IPS-NIHi11 (cell line): ENCODE measurements around the gene RNF20.
A peak's percentile ranks its signal among the peaks of the same experiment; 100 is the strongest.
"Not testable (repeated sequence)": the region's sequence is repeated elsewhere in the genome, so short reads cannot be mapped to it uniquely, and the experiment has no call there.

Experiments used
- DNase-seq: peaks from one replicate; pipeline ENCODE4 v3.0.0; 2012; ENCODE audit warnings: mixed read lengths, low spot score

RNF20 gene, protein sequence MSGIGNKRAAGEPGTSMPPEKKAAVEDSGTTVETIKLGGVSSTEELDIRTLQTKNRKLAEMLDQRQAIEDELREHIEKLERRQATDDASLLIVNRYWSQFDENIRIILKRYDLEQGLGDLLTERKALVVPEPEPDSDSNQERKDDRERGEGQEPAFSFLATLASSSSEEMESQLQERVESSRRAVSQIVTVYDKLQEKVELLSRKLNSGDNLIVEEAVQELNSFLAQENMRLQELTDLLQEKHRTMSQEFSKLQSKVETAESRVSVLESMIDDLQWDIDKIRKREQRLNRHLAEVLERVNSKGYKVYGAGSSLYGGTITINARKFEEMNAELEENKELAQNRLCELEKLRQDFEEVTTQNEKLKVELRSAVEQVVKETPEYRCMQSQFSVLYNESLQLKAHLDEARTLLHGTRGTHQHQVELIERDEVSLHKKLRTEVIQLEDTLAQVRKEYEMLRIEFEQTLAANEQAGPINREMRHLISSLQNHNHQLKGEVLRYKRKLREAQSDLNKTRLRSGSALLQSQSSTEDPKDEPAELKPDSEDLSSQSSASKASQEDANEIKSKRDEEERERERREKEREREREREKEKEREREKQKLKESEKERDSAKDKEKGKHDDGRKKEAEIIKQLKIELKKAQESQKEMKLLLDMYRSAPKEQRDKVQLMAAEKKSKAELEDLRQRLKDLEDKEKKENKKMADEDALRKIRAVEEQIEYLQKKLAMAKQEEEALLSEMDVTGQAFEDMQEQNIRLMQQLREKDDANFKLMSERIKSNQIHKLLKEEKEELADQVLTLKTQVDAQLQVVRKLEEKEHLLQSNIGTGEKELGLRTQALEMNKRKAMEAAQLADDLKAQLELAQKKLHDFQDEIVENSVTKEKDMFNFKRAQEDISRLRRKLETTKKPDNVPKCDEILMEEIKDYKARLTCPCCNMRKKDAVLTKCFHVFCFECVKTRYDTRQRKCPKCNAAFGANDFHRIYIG

DNA sequence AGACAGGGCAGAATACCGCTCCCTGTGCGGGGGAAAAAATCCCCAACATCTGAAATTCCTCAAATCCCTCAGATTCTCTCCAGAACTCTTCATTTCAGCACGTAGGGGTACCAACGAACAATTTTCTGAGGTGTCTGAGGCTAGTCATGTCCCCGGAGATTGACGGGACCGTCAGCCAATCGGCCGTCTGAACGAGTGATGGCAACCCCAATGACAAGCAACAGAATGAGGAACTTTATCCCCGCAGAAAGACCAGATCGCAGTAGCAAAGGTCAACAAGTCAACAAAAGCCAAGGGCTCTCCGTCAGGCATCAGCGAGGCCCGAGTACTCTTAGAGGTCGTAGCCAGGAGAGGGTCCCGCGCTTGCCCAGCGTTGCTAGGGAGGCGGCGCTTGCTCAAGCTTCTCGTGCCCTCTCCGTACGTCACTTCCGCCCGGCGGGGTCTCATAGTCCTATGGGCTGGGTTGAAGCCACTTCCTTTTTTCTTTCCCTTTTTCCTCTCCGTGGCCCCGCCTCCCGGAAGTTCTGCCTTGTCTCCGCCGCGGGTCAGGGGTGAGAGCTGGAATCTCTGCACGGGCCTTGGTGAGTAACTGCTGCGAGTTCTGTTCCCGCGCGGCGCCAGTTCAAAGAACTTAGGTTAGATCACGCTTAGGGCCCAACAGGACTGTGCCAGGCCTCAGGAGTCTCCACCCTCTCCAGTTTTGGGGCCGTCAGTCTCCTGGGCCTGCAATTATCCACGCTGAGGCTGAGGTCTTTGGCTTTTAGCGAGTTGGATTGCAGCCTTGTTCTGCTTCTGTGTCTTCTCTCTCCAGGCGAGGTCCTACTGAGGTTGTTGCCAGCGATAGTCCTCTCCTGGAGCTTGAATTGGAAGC, at the start of gene RNF20:
Gene RNF20, plus strand, starts transcription at position 520 of the 871 bp plus-strand sequence. CDS start 1,571 bp downstream, outside the sequence.
- DNase-seq, result peak; percentile 97

- DNase-seq, result no peak
Measured at GRCh38 chr9:101484046-101484445, 49.6 kb upstream of the RNF20 start.

- DNase-seq, result peak; percentile 59
Measured at GRCh38 chr9:101485924-101486692, 47.5 kb upstream of the RNF20 start.

- peak; percentile 83 for DNase-seq
Measured at GRCh38 chr9:101486693-101487442, 46.8 kb upstream of the RNF20 start.

DNA sequence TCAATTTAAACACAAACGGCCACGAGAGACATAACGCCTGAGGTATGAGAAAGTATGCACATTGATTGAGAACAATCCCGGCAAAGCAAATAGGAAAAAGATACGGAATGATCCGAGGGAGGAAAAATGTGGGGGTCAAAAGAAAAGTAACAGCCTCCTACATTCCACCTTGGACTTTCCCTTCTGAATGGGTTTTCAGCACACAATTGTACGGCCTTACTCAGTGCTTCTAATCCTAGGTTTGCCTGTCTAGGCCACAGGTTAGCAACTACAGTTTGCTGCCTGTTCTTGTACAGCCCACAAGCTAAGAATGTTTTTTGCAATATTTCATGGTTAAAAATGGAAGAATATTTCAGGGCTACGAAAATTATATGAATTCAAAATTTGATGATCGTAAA, 46.2 kb upstream of the RNF20 start:
- DNase-seq, result no peak

- DNase-seq, result no peak
Measured at GRCh38 chr9:101495810-101496209, 37.8 kb upstream of the RNF20 start.

GRCh38 chr9:101498323-101498722, 35.3 kb upstream of the RNF20 start:
- no peak for DNase-seq

DNA sequence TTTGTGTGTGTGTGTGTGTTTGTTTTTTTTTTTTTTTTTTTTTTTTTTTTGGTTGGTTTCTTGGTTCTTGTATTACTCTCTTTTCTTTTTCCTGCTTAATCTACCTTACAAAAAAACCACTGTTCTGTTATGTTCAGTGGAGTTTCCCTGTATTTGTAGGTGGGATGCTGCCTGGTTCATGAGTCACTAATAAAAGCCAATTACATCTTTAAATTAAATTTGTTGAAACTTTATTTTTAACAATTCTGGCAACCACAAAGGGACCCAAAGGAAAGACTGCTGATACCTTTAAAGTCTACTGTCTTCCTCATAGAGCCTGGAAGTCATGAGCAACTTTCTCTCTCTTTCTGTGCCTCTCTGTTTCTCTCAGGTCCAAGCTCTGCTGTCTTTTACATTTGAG, 29.5 kb upstream of the RNF20 start:
- DNase-seq, result no peak

GRCh38 chr9:101508211-101508610, 25.4 kb upstream of the RNF20 start:
- no peak for DNase-seq

DNA sequence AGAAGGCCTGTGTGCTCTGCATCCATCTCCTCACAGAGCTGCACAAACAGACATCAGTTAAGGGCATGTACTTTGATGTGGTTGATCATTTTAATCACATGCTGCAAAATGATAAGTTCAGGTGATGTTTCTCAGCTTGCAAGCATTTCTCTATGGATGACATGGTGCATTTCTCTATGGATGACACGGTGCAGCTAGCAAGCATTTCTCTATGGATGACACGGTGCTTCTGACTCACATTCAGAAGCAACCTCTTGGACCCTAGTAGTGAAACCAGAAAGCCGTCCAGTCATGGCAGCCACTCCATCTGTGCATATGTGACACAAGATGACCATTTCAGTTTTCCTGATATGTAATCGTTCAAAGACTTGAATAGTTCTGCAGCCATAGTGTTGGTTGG, 24.1 kb upstream of the RNF20 start:
- DNase-seq, result no peak

DNA sequence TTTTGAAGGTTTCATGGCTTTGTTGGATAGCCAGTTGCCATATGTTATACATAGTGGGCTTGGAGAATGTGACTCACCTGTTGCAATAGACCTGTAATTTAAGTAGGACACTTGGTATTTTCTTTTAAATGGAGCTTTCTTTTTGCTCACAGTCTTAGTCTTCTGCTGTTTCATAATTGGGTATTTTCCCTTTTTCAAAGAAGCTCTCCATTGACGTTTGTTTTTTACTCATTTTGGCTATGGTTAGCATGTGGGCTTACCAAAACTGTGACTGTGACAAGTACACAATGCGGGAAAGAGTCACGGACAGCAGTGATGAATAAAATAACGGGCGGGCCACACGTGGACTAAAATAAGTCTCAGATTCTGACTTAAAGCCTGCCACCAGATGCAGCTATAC, 23.2 kb upstream of the RNF20 start:
- DNase-seq, result no peak

DNA sequence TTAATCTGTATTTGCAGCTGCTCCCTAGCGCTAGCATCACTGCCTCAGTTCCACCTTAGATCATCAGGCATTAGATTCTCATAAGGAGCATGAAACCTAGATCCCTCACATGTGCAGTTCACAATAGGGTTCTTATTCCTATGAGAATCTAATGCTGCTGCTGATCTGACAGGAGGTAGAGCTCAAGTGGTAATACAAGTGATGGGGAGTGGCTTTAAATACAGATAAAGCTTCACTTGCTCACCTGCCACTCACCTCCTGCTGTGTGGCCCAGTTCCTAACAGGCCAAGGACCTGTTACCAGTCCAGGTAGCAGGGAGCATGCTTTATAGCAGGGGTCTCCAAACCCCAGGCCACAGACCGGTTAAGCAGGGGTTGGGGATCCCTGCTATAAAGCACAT, 22.6 kb upstream of the RNF20 start:
- DNase-seq, result no peak

- peak; percentile 10 for DNase-seq
Measured at GRCh38 chr9:101512116-101512515, 21.5 kb upstream of the RNF20 start.

- DNase-seq, result no peak
Measured at GRCh38 chr9:101513351-101513750, 20.3 kb upstream of the RNF20 start.

DNA sequence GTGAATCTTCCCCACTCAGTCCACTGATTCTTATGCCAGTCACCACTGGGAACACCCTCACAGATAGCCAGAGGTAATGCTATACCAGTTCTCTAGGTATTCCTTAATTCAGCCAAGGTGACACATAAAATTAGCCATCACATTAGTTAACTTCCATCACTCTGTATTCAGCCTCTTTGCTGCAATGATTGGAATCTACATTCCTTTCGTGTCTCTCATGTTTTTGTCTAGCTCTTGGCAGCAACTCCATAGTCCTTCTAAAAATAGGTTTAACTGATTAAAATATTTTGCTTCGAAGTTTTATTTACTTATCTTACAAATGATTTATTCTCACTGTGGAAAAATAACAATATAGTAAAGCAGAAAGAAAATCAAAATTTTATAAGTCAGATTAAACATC, 19.6 kb upstream of the RNF20 start:
- no peak for DNase-seq

DNA sequence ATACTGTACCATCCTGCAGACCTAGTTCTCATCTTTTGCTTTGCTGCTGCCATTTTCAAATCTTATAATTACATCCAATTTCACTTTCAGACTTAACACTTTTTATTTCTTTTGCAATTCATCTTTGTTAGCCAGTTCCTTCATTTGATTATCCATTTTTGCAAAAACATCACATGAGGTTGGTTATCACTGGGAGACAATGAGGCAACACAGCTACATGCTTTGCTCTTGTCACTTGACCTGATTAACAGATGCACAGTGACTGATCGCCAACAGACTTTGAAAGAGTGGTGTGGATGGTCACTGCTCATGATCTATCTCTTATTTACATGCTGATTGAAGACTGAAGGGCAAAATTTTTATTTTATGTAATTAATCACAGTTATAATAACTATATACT, 17.0 kb upstream of the RNF20 start:
- no peak for DNase-seq

DNA sequence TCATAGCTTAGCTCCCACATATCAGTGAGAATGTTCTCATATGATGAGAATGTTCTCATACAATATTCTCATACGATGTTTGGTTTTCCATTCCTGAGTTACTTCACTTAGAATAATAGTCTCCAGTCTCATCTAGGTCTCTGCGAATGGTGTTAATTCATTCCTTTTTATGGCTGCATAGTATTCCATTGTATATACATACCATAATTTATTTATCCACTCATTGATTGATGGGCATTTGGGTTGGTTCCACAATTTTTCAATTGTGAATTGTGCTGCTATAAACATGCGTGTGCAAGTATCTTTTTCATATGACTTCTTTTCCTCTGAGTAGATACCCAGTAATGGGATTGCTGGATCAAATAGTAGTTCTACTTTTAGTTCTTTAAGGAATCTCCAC, 15.2 kb upstream of the RNF20 start:
- DNase-seq, result not testable (repeated sequence)

DNA sequence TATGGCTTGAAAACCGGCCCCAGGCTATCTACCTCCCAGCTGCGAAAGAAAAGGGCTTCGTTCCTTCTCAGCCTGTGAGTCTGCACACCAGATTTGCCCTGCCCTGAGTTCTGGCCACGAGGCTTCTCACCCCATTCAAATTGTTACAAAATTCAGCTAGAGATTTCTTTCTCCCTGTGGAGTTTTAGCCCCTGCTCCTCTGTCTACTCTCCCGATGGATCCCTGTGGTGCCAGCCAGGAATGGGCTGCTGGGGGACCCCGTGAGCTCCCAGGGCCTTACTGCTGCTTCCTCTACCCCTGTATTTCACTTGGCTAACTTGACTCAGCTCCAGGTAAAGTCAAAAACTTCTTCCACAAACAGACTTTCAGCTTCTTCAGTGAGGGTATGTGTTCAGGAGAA, 9.3 kb upstream of the RNF20 start:
- DNase-seq, result no peak

DNA sequence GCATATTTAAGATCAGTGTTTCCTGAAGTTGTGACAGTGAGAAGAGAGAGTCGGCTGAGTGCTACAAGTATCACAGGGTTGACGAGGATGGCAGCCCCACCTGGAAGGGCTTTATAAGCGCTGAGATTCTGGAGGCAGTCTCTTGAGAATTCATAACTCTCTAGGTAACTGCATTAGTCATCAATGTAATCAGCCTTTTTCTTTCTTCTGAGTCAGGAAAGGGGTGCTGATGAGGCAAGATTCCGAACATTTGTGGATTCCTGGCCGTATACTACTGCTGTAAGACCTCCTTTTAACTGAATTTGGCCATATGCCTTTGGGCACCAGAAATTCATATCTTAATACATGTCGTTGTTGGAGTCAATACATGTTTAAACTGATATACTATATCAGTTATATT, 6.6 kb upstream of the RNF20 start:
- no peak for DNase-seq

GRCh38 chr9:101528015-101528414, 5.6 kb upstream of the RNF20 start:
- no peak for DNase-seq
